GM12878 (cell line): ENCODE data around the gene ARRDC4. TPM values are rescaled to one million over a fixed set of nuclear protein-coding genes. Genes with fewer than 3 reads are reported as not detected.

Experiments
- ATAC-seq: fragments of 200-7000 bp; cut with Tn5 transposase; 3 replicates; pipeline ENCODE4 v1.9.1; 2020; ENCODE audit warnings: mild to moderate bottlenecking, moderate library complexity
- BruUV-seq: library from RNA; stranded (reverse); fragments of 400-500 nt; replicated peaks from 2 replicates; lab custom pipeline; 2021; lab: Mats Ljungman, UMichigan
- CTCF ChIA-PET: fragments of 300-600 bp; sonication (Branson Sonifier 250); formaldehyde crosslinking; extraction: SDS; loops from one replicate; lab custom pipeline; 2021; ENCODE audit warnings: inconsistent platforms; lab: Yijun Ruan, JAX
- POLR2A ChIA-PET: fragments of 350-600 bp; formaldehyde crosslinking; extraction: SDS; loops from one replicate; lab custom pipeline; 2021; ENCODE audit warnings: inconsistent platforms; lab: Charles Lee
- RAD21 ChIA-PET: fragments of 300-600 bp; sonication (Branson Sonifier 250); formaldehyde crosslinking; loops from one replicate; lab custom pipeline; 2023; ENCODE audit warnings: antibody characterized with exemption; ENCODE audit not compliant: unreplicated experiment; lab: Charles Lee
- SMC1A ChIA-PET: fragments of 300-600 bp; sonication (Branson Sonifier 250); formaldehyde crosslinking; loops from one replicate; lab custom pipeline; 2023; ENCODE audit not compliant: unreplicated experiment, uncharacterized antibody; lab: Charles Lee
- DNase-seq: peaks from one replicate; pipeline ENCODE4 v3.0.0-alpha.2; 2011; ENCODE audit warnings: low read depth, low spot score
- FAIRE-seq: peaks from 3 replicates; lab custom pipeline; 2011; peaks lifted over from hg19 to GRCh38; lab: Jason Lieb, UNC
- H2AFZ ChIP-seq: 2 replicates; pipeline ENCODE4 v1.6.0; 2011; ENCODE audit warnings: low read depth, low read length, control low read depth; ENCODE audit not compliant: control insufficient read depth
- H3K27ac ChIP-seq: 2 replicates; pipeline ENCODE4 v1.5.1; 2011; ENCODE audit warnings: control low read depth; ENCODE audit not compliant: control insufficient read depth, insufficient read depth
- H3K27me3 ChIP-seq, 2 experiments: replicated peaks in 1 of 2; 2 replicates each; pipeline versions ENCODE4 v1.6.0 to v1.6.1; 2011; ENCODE audit warnings: low read length in 1 of 2; ENCODE audit not compliant: control insufficient read depth in 2 of 2, insufficient read depth in 2 of 2
- H3K36me3 ChIP-seq, 2 experiments: 2 replicates each; pipeline ENCODE4 v1.5.1; 2011; ENCODE audit warnings: low read length in 1 of 2; ENCODE audit not compliant: control insufficient read depth in 2 of 2, insufficient read depth in 2 of 2
- H3K4me1 ChIP-seq: 2 replicates; pipeline ENCODE4 v1.6.1; 2011; ENCODE audit warnings: mild to moderate bottlenecking, low read length, moderate library complexity, mixed read lengths; ENCODE audit not compliant: control insufficient read depth, insufficient read depth
- H3K4me2 ChIP-seq: 2 replicates; pipeline ENCODE4 v1.6.0; 2011; ENCODE audit warnings: control low read depth; ENCODE audit not compliant: control insufficient read depth, insufficient read depth
- H3K4me3 ChIP-seq: fragments of 200-600 bp; sonication (generic); 2 replicates; pipeline ENCODE4 v1.5.1; 2016
- H3K79me2 ChIP-seq: 2 replicates; pipeline ENCODE4 v1.6.0; 2011; ENCODE audit warnings: low read length; ENCODE audit not compliant: control insufficient read depth, insufficient read depth
- H3K9ac ChIP-seq: 2 replicates; pipeline ENCODE4 v1.8.0; 2011; ENCODE audit warnings: low read length, control low read depth, mixed read lengths; ENCODE audit not compliant: control insufficient read depth, insufficient read depth
- H3K9me3 ChIP-seq: replicated peaks from 3 replicates; pipeline ENCODE4 v1.5.1; 2011; ENCODE audit warnings: mild to moderate bottlenecking, low read length; ENCODE audit not compliant: control insufficient read depth, insufficient read depth
- H4K20me1 ChIP-seq: 2 replicates; pipeline ENCODE4 v1.6.0; 2011; ENCODE audit not compliant: control insufficient read depth, insufficient read depth
- CBX3 ChIP-seq: fragments of 200-600 bp; sonication (generic); IDR thresholded peaks from 2 replicates; pipeline ENCODE4 v1.6.1; 2016; ENCODE audit warnings: low read depth, borderline replicate concordance
- CHD2 ChIP-seq: IDR thresholded peaks from 2 replicates; pipeline ENCODE4 v1.6.1; 2011; ENCODE audit warnings: low read depth, low read length, improper control_type of control experiment, borderline replicate concordance
- GABPA ChIP-seq: IDR thresholded peaks from 2 replicates; pipeline ENCODE4 v1.6.1; 2014; ENCODE audit warnings: antibody characterized with exemption, low read depth, mild to moderate bottlenecking, inconsistent platforms
- NRF1 ChIP-seq: conservative IDR thresholded peaks from 2 replicates; pipeline ENCODE4 v1.6.1; 2011; ENCODE audit warnings: mild to moderate bottlenecking, low read depth, low read length, improper control_type of control experiment
- SUPT20H ChIP-seq: IDR thresholded peaks from 2 replicates; pipeline ENCODE4 v1.6.1; 2011; ENCODE audit warnings: low read depth, mild to moderate bottlenecking, low read length, moderate library complexity, borderline replicate concordance; ENCODE audit not compliant: control insufficient read depth
- ZNF384 ChIP-seq: IDR thresholded peaks from 2 replicates; pipeline ENCODE4 v1.6.1; 2012; ENCODE audit warnings: low read depth, mild to moderate bottlenecking, low read length, improper control_type of control experiment, borderline replicate concordance
- WGBS: methylation state at CpG from one replicate; pipeline ENCODE4 v1.1.6; 2016; ENCODE audit warnings: low lambda C conversion rate; ENCODE audit not compliant: insufficient replicate concordance, insufficient coverage; ENCODE audit errors: missing lambda C conversion rate; 5-methylcytosine and 5-hydroxymethylcytosine counted together
- in situ Hi-C: fragments of 300-500 bp; cut with MboI; formaldehyde crosslinking; loops from 9 replicates; pipeline ENCODE4 v1.14.3; 2018; ENCODE audit warnings: mixed read lengths
- intact Hi-C: fragments of 100-400 bp; cut with micrococcal nuclease; formaldehyde crosslinking; loops from one replicate; pipeline ENCODE4 v1.14.2; 2022; ENCODE audit not compliant: unreplicated experiment
- polyA plus RNA-seq, 11 experiments: library from polyadenylated mRNA; depleted of rRNA in 4 of 11; unstranded in 6 of 11; stranded (reverse) in 5 of 11; fragments of >200 nt; fragmentation: Nextera tagmentation in 4 of 11; fragmentation: Illumina TruSeq in 1 of 11; extraction: Ambion mirVana in 4 of 11; extraction: Trizol in 1 of 11; gene quantifications; 1 replicate in 1 of 11; 2 replicates in 10 of 11; pipeline versions ENCODE4 v1.2.1 to v1.2.3, GENCODE V29; 2011 to 2016; ENCODE audit warnings: inconsistent platforms in 2 of 11, missing spikeins in 2 of 11, low read depth in 1 of 11
- total RNA-seq, 4 experiments: library from RNA; depleted of rRNA in 3 of 4; stranded (reverse); fragments of >200 nt in 3 of 4; fragmentation: Illumina TruSeq in 1 of 4; extraction: Trizol in 1 of 4; gene quantifications; 2 replicates each; pipeline versions ENCODE4 v1.2.1 to v1.2.3, GENCODE V29; 2013 to 2021
- TF ChIP-seq, protein P1 (sequence below): fragments of 450-650 bp; IDR thresholded peaks from 2 replicates; pipeline ENCODE4 v1.6.1; 2018; ENCODE audit warnings: borderline replicate concordance, mild to moderate bottlenecking; ENCODE audit not compliant: partially characterized antibody
- TF ChIP-seq, protein P2 (sequence below): IDR thresholded peaks from 2 replicates; pipeline ENCODE4 v1.6.1; 2011; ENCODE audit warnings: low read depth, low read length, improper control_type of control experiment, borderline replicate concordance
- TF ChIP-seq, protein P3 (sequence below): IDR thresholded peaks from 2 replicates; pipeline ENCODE4 v1.6.1; 2012; ENCODE audit warnings: low read depth, low read length, improper control_type of control experiment
- TF ChIP-seq, protein P4 (sequence below): fragments of 450-650 bp; IDR thresholded peaks from 2 replicates; pipeline ENCODE4 v1.6.1; 2016; ENCODE audit warnings: mild to moderate bottlenecking

Gene ARRDC4
- total and polyA plus RNA-seq, 10 of the 15 experiments (the other 5 are each of a cell fraction or from before 2014, with no cell fraction given): 0.03 to 0.54 (median 0.07) TPM

DNA sequence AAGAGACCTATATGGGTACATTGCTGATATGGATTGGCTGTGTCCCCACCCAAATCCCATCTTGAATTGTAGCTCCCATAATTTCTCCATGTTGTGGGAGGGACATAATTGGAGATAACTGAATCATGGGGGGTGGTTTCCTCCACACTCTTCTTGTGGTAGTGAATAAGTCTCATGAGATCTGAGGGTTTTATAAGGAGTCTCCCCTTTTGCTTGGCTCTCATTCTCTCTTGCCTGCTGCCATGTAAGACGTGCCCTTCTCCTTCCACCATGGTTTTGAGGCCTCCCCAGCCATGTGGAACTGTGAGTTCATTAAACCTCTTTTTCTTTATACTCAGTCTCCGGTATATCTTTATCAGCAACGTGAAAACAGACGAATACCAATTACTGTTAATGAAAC is 5.0 kb upstream of the ARRDC4 start:
- H3K4me1 ChIP-seq: no peaks in the 10 kb centered on the region
- in situ Hi-C loops: no loop called here
- no TSS peak for BruUV-seq
- FAIRE-seq (no peak), DNase-seq (no peak), ATAC-seq (no peak)
- CTCF ChIA-PET: no interaction called here
- no peak overlapping the region for H3K4me2 ChIP-seq
- SMC1A ChIA-PET: no interaction called here
- no peak overlapping the region for H2AFZ ChIP-seq
- no peaks in the 10 kb centered on the region for H3K79me2 ChIP-seq
- no peaks in the 10 kb centered on the region for H3K36me3 ChIP-seq
- WGBS: 59% methylated on average over 4 of the region's 4 CpGs
- H4K20me1 ChIP-seq: no peaks in the 10 kb centered on the region
- H3K27ac ChIP-seq: no peak overlapping the region
- no peak overlapping the region for H3K4me3 ChIP-seq
- POLR2A ChIA-PET: no interaction called here
- H3K27me3 ChIP-seq: no peaks in the 10 kb centered on the region
- TF ChIP-seq GABPA (no peak), CBX3 (no peak), CHD2 (no peak), ZNF384 (no peak), SUPT20H (no peak), NRF1 (no peak)
- TF ChIP-seq, protein P1, sequence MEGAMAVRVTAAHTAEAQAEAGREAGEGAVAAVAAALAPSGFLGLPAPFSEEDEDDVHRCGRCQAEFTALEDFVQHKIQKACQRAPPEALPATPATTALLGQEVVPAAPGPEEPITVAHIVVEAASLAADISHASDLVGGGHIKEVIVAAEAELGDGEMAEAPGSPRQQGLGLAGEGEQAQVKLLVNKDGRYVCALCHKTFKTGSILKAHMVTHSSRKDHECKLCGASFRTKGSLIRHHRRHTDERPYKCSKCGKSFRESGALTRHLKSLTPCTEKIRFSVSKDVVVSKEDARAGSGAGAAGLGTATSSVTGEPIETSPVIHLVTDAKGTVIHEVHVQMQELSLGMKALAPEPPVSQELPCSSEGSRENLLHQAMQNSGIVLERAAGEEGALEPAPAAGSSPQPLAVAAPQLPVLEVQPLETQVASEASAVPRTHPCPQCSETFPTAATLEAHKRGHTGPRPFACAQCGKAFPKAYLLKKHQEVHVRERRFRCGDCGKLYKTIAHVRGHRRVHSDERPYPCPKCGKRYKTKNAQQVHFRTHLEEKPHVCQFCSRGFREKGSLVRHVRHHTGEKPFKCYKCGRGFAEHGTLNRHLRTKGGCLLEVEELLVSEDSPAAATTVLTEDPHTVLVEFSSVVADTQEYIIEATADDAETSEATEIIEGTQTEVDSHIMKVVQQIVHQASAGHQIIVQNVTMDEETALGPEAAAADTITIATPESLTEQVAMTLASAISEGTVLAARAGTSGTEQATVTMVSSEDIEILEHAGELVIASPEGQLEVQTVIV: no peak
- TF ChIP-seq, protein P2, sequence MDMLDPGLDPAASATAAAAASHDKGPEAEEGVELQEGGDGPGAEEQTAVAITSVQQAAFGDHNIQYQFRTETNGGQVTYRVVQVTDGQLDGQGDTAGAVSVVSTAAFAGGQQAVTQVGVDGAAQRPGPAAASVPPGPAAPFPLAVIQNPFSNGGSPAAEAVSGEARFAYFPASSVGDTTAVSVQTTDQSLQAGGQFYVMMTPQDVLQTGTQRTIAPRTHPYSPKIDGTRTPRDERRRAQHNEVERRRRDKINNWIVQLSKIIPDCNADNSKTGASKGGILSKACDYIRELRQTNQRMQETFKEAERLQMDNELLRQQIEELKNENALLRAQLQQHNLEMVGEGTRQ: no peak
- TF ChIP-seq, protein P3, sequence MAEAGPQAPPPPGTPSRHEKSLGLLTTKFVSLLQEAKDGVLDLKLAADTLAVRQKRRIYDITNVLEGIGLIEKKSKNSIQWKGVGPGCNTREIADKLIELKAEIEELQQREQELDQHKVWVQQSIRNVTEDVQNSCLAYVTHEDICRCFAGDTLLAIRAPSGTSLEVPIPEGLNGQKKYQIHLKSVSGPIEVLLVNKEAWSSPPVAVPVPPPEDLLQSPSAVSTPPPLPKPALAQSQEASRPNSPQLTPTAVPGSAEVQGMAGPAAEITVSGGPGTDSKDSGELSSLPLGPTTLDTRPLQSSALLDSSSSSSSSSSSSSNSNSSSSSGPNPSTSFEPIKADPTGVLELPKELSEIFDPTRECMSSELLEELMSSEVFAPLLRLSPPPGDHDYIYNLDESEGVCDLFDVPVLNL: no peak
- TF ChIP-seq, protein P4, sequence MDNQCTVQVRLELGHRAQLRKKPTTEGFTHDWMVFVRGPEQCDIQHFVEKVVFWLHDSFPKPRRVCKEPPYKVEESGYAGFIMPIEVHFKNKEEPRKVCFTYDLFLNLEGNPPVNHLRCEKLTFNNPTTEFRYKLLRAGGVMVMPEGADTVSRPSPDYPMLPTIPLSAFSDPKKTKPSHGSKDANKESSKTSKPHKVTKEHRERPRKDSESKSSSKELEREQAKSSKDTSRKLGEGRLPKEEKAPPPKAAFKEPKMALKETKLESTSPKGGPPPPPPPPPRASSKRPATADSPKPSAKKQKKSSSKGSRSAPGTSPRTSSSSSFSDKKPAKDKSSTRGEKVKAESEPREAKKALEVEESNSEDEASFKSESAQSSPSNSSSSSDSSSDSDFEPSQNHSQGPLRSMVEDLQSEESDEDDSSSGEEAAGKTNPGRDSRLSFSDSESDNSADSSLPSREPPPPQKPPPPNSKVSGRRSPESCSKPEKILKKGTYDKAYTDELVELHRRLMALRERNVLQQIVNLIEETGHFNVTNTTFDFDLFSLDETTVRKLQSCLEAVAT: no peak
- TF ChIP-seq, all 136 proteins: peak for 0
- intact Hi-C loops: no loop called here
- Histone ChIP-seq H3K9me3 (no peaks in the 10 kb centered on the region; the same call in 1 of the 3 replicates), H3K9ac (no peak overlapping the region)
- RAD21 ChIA-PET: no interaction called here
